Measurements from ENCODE around the gene NELFE. TPM values are rescaled to one million over a fixed set of nuclear protein-coding genes. Genes with fewer than 3 reads are reported as not detected.
A peak's percentile ranks its signal among the peaks of the same experiment; 100 is the strongest.

Gene NELFE
- total and polyA plus RNA-seq, 2 of the 13 experiments (the other 11 are each of a cell fraction or from before 2014, with no cell fraction given) = 51.3 to 69.8 TPM

DNA sequence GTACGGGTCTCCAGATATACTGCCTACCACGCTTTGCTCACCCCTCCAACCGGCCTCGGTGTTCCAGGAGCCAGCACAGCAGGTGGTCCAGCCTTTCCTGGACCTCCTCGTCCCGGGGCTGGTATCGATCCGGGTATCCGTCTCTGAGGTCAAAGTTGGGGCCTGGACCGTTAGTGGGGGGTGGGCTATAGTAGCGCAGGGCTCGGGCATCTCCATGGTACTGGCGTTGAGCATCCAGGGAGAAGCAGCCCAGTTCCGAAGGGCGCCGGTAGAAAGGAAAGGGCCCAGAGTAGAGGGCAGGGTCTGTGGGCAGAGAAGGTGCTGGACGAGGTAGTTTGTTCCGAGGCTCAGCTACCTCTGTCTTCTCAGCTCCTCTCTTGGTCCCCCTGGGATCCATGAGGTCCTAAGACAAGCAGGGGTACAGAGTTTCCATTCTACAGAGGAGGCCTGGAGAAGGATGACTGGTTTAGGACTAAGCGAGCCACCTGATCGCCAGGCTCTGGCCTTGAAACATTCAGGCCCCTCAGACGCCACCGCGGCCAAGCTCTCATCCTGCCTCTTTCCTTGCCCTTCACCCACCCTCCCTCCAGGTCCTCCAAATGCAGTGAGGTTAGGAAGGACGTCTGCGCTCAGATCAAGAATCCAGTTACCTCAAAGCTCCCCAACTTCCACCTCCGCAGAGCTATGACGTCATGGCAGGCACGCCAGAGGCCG, 12.7 kb upstream of the NELFE start (continued):
- TF ChIP-seq ZHX2 (IDR thresholded peaks at IDR 0.05; ENCODE audit: low read depth) (no peak), ZHX2 (CRISPR knock-in tag; IDR thresholded peaks at IDR 0.05; ENCODE audit: borderline replicate concordance) (0 out of 2 replicates have a peak, but pooled peaks have one; percentile 28), PTBP1 (IDR thresholded peaks at IDR 0.05; ENCODE audit: low read depth, low read length, poor library complexity, severe bottlenecking) (peak; percentile 95), ZNF773 (CRISPR knock-in tag; IDR thresholded peaks at IDR 0.05; ENCODE audit: borderline replicate concordance) (0 out of 2 replicates have a peak, but pooled peaks have one; percentile 7), MAF1 (CRISPR knock-in tag; IDR thresholded peaks at IDR 0.05; ENCODE audit: borderline replicate concordance) (no peak), ZNF747 (CRISPR knock-in tag; IDR thresholded peaks at IDR 0.05; ENCODE audit: borderline replicate concordance) (0 out of 2 replicates have a peak, but pooled peaks have one; percentile 43), FOXK1 (CRISPR knock-in tag; IDR thresholded peaks at IDR 0.05; ENCODE audit: borderline replicate concordance, low read depth) (no peak), SSRP1 (CRISPR knock-in tag; IDR thresholded peaks at IDR 0.05) (peak; percentile 96; the same call in 1 of the 2 replicates), PRMT3 (CRISPR knock-in tag; IDR thresholded peaks at IDR 0.05; ENCODE audit: borderline replicate concordance, low read depth) (no peak), ONECUT2 (CRISPR knock-in tag; IDR thresholded peaks at IDR 0.05) (0 out of 2 replicates have a peak, but pooled peaks have one; percentile 26), HES4 (CRISPR knock-in tag; IDR thresholded peaks at IDR 0.05; ENCODE audit: borderline replicate concordance) (no peak), PAF1 (CRISPR knock-in tag; IDR thresholded peaks at IDR 0.05) (peak; percentile 70), ZNF713 (CRISPR knock-in tag; IDR thresholded peaks at IDR 0.05) (no peak)
